GM20000 (cell line): Measurements from ENCODE around the gene MRPS33.

ENCODE experiments used
- DNase-seq: peaks from one replicate; pipeline ENCODE4 v3.0.0; 2012; ENCODE audit warnings: low spot score
- CTCF ChIP-seq: IDR thresholded peaks from 2 replicates; pipeline ENCODE4 v1.5.1; 2012; ENCODE audit warnings: mild to moderate bottlenecking, control low read depth; ENCODE audit errors: extremely low read depth, missing control alignments

Gene MRPS33

GRCh38 chr7:141023295-141023694 lies 8.5 kb upstream of the MRPS33 start:
- TF ChIP-seq CTCF = no peak

DNA sequence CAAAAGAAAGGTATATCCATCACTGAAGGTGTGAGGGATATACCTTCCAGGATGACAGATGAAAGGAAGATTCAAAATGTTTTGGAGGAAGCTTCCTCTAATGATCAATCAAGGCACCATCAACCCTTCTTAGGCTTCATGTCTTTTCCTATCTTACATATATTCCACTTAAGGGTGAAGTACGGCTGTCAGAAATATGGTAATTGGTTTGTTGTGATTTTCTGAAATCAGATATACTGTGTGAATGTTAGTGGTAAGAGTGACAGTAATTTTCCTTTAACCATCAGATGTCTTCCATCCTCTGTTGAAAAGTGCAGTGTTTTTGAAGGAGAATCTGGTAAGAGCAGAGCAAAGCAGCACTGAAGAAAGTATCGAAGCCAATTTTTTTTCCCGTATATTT lies 2.8 kb upstream of the MRPS33 start:
- TF ChIP-seq CTCF = no peak
- DNase-seq = no peak

More at GRCh38 chr7:141023295-141023694, 8.5 kb upstream of the MRPS33 start:
- DNase-seq = no peak

GRCh38 chr7:141016349-141016748 lies 1.6 kb upstream of the MRPS33 start:
- no peak for DNase-seq
- no peak for TF ChIP-seq CTCF

GRCh38 chr7:141014125-141014523 lies 628 bp downstream of the MRPS33 start:
- DNase-seq = no peak
- no peak for TF ChIP-seq CTCF

DNA sequence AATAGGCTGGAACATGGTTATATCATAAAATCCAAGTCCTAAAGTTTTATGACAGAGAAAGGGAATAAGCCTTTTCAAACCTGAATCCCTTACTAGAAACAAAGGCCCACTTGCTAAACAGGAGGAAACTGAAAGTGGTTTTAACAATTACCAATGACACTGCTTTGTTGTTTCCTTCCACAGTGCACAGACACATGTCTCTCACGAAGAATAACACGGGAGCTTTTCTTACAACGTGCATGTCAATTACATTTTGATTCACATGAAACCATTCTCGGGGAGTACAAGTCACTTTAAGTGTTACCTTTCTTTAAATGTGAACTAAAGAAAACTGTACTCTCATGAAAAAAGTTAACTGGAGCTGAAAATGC lies 1.4 kb downstream of the MRPS33 start:
- no peak for DNase-seq
- no peak for TF ChIP-seq CTCF

- no peak for DNase-seq
- no peak for TF ChIP-seq CTCF
Measured at GRCh38 chr7:141012696-141013344, 1.9 kb downstream of the MRPS33 start.

- peak; percentile 67 for TF ChIP-seq CTCF
- peak; percentile 48 for DNase-seq
Measured at GRCh38 chr7:141012044-141012685, 2.6 kb downstream of the MRPS33 start.
